Mesenchymal stem cell (in vitro differentiated cells and primary cell): Measurements from ENCODE around the gene AHSG.

ENCODE experiments used
- DNase-seq: peaks from one replicate; pipeline ENCODE4 v3.0.0-alpha.2; 2013
- H2AFZ ChIP-seq: one replicate; pipeline ENCODE4 v1.6.1; 2013; ENCODE audit warnings: low read depth, mild to moderate bottlenecking, control low read depth, inconsistent platforms, low read length, moderate library complexity
- H2AK5ac ChIP-seq: 2 replicates; pipeline ENCODE4 v1.6.1; 2013; ENCODE audit warnings: low read length, moderate library complexity, mild to moderate bottlenecking, inconsistent platforms; ENCODE audit not compliant: severe bottlenecking
- H2BK120ac ChIP-seq: one replicate; pipeline ENCODE4 v1.6.1; 2013; ENCODE audit warnings: low read depth, mild to moderate bottlenecking, inconsistent platforms, low read length, moderate library complexity
- H2BK12ac ChIP-seq, 2 experiments: one replicate each; pipeline ENCODE4 v1.6.1; 2013; ENCODE audit warnings: inconsistent platforms in 2 of 2, low read length in 2 of 2, mild to moderate bottlenecking in 2 of 2, moderate library complexity in 2 of 2, control low read depth in 1 of 2
- H2BK15ac ChIP-seq: one replicate; pipeline ENCODE4 v1.6.1; 2013; ENCODE audit warnings: mild to moderate bottlenecking, low read depth, inconsistent platforms; ENCODE audit not compliant: poor library complexity, severe bottlenecking
- H2BK5ac ChIP-seq: 2 replicates; pipeline ENCODE4 v1.6.1; 2013; ENCODE audit warnings: low read depth, mild to moderate bottlenecking, low read length, control low read depth, inconsistent platforms; ENCODE audit not compliant: poor library complexity, severe bottlenecking
- H3K14ac ChIP-seq, 2 experiments: one replicate each; pipeline ENCODE4 v1.6.1; 2013; ENCODE audit warnings: inconsistent platforms in 2 of 2, low read length in 2 of 2, control low read depth in 1 of 2, mild to moderate bottlenecking in 1 of 2, moderate library complexity in 1 of 2
- H3K18ac ChIP-seq, 2 experiments: one replicate each; pipeline ENCODE4 v1.6.1; 2013; ENCODE audit warnings: inconsistent platforms in 2 of 2, low read length in 2 of 2, control low read depth in 1 of 2, low read depth in 1 of 2, mild to moderate bottlenecking in 1 of 2
- H3K23ac ChIP-seq, 2 experiments: one replicate each; pipeline ENCODE4 v1.6.1; 2013; ENCODE audit warnings: inconsistent platforms in 2 of 2, low read length in 2 of 2, mild to moderate bottlenecking in 2 of 2, moderate library complexity in 2 of 2, control low read depth in 1 of 2
- H3K27ac ChIP-seq: 2 replicates; pipeline ENCODE4 v1.5.1; 2013; ENCODE audit warnings: mild to moderate bottlenecking, moderate library complexity, low read length, control low read depth, inconsistent platforms; ENCODE audit not compliant: poor library complexity, severe bottlenecking
- H3K27me3 ChIP-seq, 2 experiments: 2 replicates each; pipeline versions ENCODE4 v1.6.1 to v1.7.0; 2013; ENCODE audit warnings: low read length in 2 of 2, mild to moderate bottlenecking in 2 of 2, moderate library complexity in 2 of 2, control low read depth in 1 of 2, inconsistent platforms in 1 of 2; ENCODE audit not compliant: control insufficient read depth in 1 of 2, insufficient read depth in 1 of 2
- H3K36me3 ChIP-seq, 2 experiments: 2 replicates each; pipeline versions ENCODE4 v1.6.1 to v1.7.0; 2013; ENCODE audit warnings: low read length in 2 of 2, control low read depth in 1 of 2, inconsistent platforms in 1 of 2, low read depth in 1 of 2, mild to moderate bottlenecking in 1 of 2; ENCODE audit not compliant: insufficient read depth in 2 of 2, control insufficient read depth in 1 of 2
- H3K4ac ChIP-seq, 2 experiments: one replicate each; pipeline ENCODE4 v1.6.1; 2013; ENCODE audit warnings: inconsistent platforms in 2 of 2, low read length in 2 of 2, mild to moderate bottlenecking in 2 of 2, moderate library complexity in 2 of 2, control low read depth in 1 of 2, low read depth in 1 of 2
- H3K4me1 ChIP-seq: 2 replicates; pipeline ENCODE4 v1.6.1; 2013; ENCODE audit warnings: low read depth, low read length, control low read depth; ENCODE audit not compliant: control insufficient read depth, insufficient read depth
- H3K4me2 ChIP-seq: 2 replicates; pipeline ENCODE4 v1.6.1; 2013; ENCODE audit warnings: low read length, mild to moderate bottlenecking, inconsistent platforms; ENCODE audit not compliant: poor library complexity, severe bottlenecking
- H3K4me3 ChIP-seq, 2 experiments: 2 replicates each; pipeline versions ENCODE4 v1.5.1 to v1.7.0; 2013; ENCODE audit warnings: low read length in 2 of 2, mild to moderate bottlenecking in 2 of 2, control low read depth in 1 of 2, low read depth in 1 of 2; ENCODE audit not compliant: insufficient read depth in 1 of 2
- H3K79me1 ChIP-seq: replicated peaks from 2 replicates; pipeline ENCODE4 v1.6.1; 2013; ENCODE audit warnings: mild to moderate bottlenecking, control low read depth, low read length, inconsistent platforms; ENCODE audit not compliant: poor library complexity, severe bottlenecking
- H3K9ac ChIP-seq: 2 replicates; pipeline ENCODE4 v1.7.0; 2013; ENCODE audit warnings: mild to moderate bottlenecking, low read length, moderate library complexity
- H3K9me3 ChIP-seq: 2 replicates; pipeline ENCODE4 v1.7.0; 2013; ENCODE audit warnings: mild to moderate bottlenecking, low read length; ENCODE audit not compliant: control insufficient read depth
- H4K8ac ChIP-seq: one replicate; pipeline ENCODE4 v1.6.1; 2013; ENCODE audit warnings: inconsistent platforms, mild to moderate bottlenecking, low read length, moderate library complexity
- H4K91ac ChIP-seq: one replicate; pipeline ENCODE4 v1.6.1; 2013; ENCODE audit warnings: mild to moderate bottlenecking, low read length, inconsistent platforms
- WGBS: methylation state at CpG from one replicate; pipeline ENCODE4 v1.1.7; 2013; ENCODE audit warnings: mixed read lengths; 5-methylcytosine and 5-hydroxymethylcytosine counted together

The AHSG gene

DNA sequence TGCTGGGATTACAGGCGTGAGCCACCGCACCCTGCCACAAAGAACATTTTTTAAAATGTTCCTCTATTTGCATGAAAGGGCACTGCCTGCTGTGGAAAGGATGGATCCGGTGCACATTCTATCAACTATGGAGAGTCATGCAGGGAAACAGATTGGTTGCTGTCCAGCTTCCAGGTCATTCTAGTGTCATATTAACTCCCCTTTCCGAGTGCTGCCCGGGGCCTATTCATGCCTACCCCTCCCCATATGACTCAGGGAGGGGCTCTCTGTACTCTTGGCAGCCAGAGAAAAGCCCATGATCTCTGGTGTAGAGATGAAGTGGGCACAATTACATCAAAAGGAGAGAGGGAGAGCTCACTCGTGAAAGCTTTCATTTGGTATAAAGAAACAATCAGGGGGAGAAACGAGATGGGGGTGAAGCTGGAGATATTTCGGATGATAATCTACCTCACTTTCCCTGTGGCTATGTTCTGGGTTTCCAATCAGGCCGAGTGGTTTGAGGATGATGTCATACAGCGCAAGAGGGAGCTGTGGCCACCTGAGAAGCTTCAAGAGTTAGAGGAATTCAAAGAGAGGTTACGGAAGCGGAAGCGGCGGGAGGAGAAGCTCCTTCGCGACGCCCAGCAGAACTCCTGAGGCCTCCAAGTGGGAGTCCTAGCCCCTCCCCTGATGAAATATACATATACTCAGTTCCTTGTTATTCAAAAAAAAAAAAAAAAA, 16.1 kb upstream of the AHSG start:
- no peak overlapping the region for H4K91ac ChIP-seq

DNA sequence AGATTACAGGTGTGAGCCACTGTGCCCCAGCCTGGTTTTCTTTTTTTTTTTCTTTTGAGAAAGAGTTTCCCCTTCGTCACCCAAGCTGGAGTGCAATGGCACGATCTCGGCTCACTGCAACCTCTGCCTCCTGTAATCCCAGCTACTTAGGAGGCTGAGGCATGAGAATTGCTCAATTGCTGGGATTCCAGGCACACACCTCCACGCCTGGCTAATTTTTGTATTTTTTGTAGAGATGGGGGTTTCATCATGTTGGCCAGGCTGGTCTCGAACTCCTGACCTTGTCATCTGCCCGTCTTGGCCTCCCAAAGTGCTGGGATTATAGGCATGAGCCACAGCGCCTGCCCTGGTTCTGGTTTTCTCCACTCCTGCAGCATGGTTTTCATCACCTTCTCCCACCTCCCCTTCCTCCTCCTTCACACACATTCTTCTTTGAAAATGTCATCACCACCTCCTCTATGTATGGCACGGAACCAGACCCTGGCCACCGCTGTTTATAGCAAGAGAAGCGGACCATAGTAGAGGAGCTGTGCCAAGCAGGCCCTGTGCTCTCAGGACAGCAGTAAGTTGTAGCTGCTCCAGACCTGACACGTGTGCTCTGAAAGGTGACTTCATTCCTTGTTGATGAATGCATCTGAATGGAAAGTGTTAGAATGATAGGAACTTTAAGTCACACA, 14.6 kb upstream of the AHSG start:
- no peaks in the 10 kb centered on the region for H3K36me3 ChIP-seq
- no peak overlapping the region for H3K4ac ChIP-seq
- H3K79me1 ChIP-seq = no peaks in the 10 kb centered on the region
- 84% methylated on average over 10 of the region's 11 CpGs for WGBS
- no peak overlapping the region for H2BK12ac ChIP-seq
- H3K18ac ChIP-seq = no peak overlapping the region
- no peak overlapping the region for H2BK15ac ChIP-seq
- H3K27me3 ChIP-seq = peaks cover 0 to 9% of the 10 kb centered on the region in 2 experiments
- no peak overlapping the region for H3K4me2 ChIP-seq
- no peak overlapping the region for H2BK120ac ChIP-seq
- H3K4me1 ChIP-seq = peaks cover 12% of the 10 kb centered on the region
- no peaks in the 10 kb centered on the region for H3K9me3 ChIP-seq
- H3K4me3 ChIP-seq = no peak overlapping the region
- no peak overlapping the region for H2AK5ac ChIP-seq
- no peak overlapping the region for H3K27ac ChIP-seq
- H4K91ac ChIP-seq = no peak overlapping the region
- H2BK5ac ChIP-seq = no peak overlapping the region
- no peak overlapping the region for H3K14ac ChIP-seq
- no peak overlapping the region for H4K8ac ChIP-seq
- no peak overlapping the region for H2AFZ ChIP-seq
- no peak for DNase-seq
- no peak overlapping the region for H3K23ac ChIP-seq
- no peak overlapping the region for H3K9ac ChIP-seq

More for the DNA sequence above, 16.1 kb upstream of the AHSG start:
- Histone ChIP-seq H2AK5ac (no peak overlapping the region), H3K27ac (no peak overlapping the region), H3K36me3 (no peaks in the 10 kb centered on the region), H2AFZ (no peak overlapping the region), H3K14ac (no peak overlapping the region), H3K4me3 (no peak overlapping the region), H3K23ac (no peak overlapping the region), H3K79me1 (no peaks in the 10 kb centered on the region), H3K9me3 (no peaks in the 10 kb centered on the region), H3K4me2 (no peak overlapping the region), H3K4me1 (peaks cover 12% of the 10 kb centered on the region), H2BK120ac (no peak overlapping the region), H2BK15ac (no peak overlapping the region), H2BK5ac (no peak overlapping the region), H3K4ac (no peak overlapping the region), H3K18ac (no peak overlapping the region), H3K27me3 (peaks cover 0 to 4% of the 10 kb centered on the region in 2 experiments), H2BK12ac (no peak overlapping the region), H4K8ac (no peak overlapping the region), H3K9ac (no peak overlapping the region)
- WGBS = 63% methylated on average over 10 of the region's 17 CpGs
- no peak for DNase-seq

DNA sequence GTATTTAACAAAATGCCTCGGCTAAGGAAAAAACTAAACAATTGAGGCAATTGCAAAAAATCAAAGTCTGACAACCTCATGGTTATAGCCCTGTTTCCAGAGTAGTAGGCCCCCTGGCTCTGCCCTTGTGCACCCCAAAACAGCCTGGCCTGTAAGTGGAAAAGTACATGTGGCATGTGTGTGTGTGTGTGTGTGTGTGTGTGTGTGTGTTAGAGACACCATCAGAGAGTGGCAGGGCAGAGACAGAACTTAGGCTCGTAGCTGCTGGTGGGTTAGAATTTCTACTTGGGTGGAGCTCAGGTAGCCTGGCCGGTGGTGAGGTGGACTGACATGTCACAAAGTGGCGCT, 14.1 kb upstream of the AHSG start:
- Histone ChIP-seq H3K9me3 (no peaks in the 10 kb centered on the region), H2BK12ac (no peak overlapping the region), H3K79me1 (no peaks in the 10 kb centered on the region), H3K27ac (no peak overlapping the region), H3K4me2 (no peak overlapping the region), H2AFZ (no peak overlapping the region), H3K36me3 (no peaks in the 10 kb centered on the region), H3K18ac (no peak overlapping the region), H3K9ac (no peak overlapping the region), H3K4ac (no peak overlapping the region), H2BK5ac (no peak overlapping the region), H3K27me3 (peaks cover 0 to 13% of the 10 kb centered on the region in 2 experiments), H3K4me1 (peaks cover 12% of the 10 kb centered on the region), H2AK5ac (no peak overlapping the region), H2BK120ac (no peak overlapping the region), H2BK15ac (no peak overlapping the region), H4K91ac (no peak overlapping the region), H4K8ac (no peak overlapping the region), H3K23ac (no peak overlapping the region), H3K14ac (no peak overlapping the region), H3K4me3 (no peak overlapping the region)
- 96% methylated on average over 3 of the region's 4 CpGs for WGBS
- no peak for DNase-seq

DNA sequence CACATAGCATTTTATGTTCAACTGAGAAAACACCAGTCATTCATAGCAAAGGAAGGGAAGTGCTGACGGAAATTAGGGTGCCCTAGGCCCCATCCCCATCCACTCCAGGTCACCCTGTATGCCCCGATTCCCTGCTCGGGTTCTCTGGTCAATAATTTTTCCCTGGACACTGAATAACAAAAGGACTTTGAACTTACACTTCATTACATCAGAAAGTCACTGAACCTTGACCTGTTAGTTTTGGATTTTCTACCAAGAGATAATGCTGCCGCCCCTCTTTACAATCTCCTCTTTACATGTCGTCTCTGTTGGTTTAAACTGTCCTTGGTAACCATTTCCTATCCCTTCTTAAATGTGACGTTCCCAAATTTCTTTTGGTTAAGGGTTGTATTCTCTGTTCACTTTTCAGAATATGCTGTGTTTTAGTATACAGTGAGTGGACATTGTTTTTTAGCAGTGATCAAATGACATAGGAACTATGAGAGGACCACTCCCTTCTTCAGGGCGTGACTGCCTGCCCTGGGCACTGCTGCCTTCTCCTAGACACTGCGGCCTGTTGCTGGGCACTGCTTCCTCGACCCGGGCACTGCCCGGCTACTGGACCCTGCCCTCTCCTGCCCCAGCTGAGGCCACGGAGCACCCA, 13.6 kb upstream of the AHSG start:
- Histone ChIP-seq H3K4me3 (no peak overlapping the region), H3K9ac (no peak overlapping the region), H3K18ac (no peak overlapping the region), H3K9me3 (no peaks in the 10 kb centered on the region), H2BK15ac (no peak overlapping the region), H2BK12ac (no peak overlapping the region), H3K4ac (no peak overlapping the region), H2BK120ac (no peak overlapping the region), H3K23ac (no peak overlapping the region), H3K27me3 (peaks cover 0 to 18% of the 10 kb centered on the region in 2 experiments), H3K14ac (no peak overlapping the region), H3K27ac (no peak overlapping the region), H2AK5ac (no peak overlapping the region), H2AFZ (no peak overlapping the region), H3K36me3 (no peaks in the 10 kb centered on the region), H3K79me1 (no peaks in the 10 kb centered on the region), H4K91ac (no peak overlapping the region), H3K4me2 (no peak overlapping the region), H2BK5ac (no peak overlapping the region), H3K4me1 (peaks cover 12% of the 10 kb centered on the region), H4K8ac (no peak overlapping the region)
- DNase-seq = no peak
- WGBS = 81% methylated on average over 11 of the region's 12 CpGs
